GM18505 (cell line): ENCODE data around the gene TIMM17A.
"Not testable (repeated sequence)": the region's sequence is repeated elsewhere in the genome, so short reads cannot be mapped to it uniquely, and the experiment has no call there.

Experiments
- ATAC-seq: cut with Tn5 transposase; IDR thresholded peaks from one replicate; pipeline ENCODE4 v1.9.1; 2021; ENCODE audit not compliant: unreplicated experiment
- POLR2A ChIP-seq: IDR thresholded peaks from 4 replicates; pipeline ENCODE4 v1.6.1; 2011; ENCODE audit warnings: borderline replicate concordance; ENCODE audit not compliant: insufficient read depth, insufficient read length; ENCODE audit errors: extremely low read depth

TIMM17A gene

DNA sequence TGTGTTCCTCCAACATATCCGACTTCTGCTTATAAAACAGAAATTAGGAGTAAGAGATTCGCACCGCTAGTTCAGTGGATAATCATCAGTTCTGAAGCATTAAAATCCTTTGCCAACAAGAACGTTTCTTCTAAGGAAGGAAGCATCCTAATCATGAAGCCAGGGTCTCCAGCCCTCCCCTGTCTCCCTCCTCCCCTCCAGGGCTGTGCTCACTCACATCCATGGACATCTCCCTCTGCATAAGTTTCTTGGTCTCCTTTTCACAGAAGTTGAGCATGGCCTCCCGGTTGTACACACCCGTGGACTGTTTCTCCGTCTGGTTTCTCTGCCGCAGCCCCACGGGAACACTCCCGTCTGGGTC is 9.5 kb upstream of the TIMM17A start:
- ATAC-seq: no peak
- no peak for TF ChIP-seq POLR2A

DNA sequence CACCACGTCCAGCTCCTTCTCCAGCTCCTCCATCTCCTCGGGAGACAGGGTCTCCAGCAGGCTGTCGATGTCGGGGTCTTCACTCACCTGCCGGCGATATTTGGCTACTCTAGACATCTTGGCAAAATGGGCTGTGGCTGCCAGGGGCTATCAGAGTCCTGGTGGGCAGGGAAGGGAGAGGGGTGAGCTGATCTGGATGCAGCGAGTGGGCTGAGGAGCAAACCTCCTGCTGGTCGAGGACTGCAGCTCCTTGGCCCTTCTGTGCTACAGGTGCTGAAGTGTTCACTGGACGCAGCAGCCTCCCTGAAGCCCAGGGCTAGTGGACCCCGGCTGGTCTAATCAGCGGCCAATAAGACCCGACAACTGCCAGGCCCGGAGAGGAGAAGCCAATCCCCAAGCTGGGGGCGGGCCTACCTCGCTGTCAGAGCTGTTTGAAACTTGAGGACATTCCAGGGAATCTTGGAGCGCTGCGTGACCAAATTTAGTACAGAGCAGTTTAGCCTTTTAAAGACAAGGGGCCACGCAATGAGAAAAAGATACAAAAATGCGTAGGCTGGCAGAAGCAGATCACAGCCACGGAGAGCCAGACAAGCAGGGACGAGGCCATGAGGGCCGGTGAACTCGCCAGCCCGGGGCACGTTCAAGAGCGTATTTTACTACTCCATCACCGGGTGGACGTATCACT is 8.9 kb upstream of the TIMM17A start, which contains the start of gene LMOD1:
Gene LMOD1, minus strand, starts transcription at position 325 of the 685 bp plus-strand sequence. Its CDS starts 208 bp downstream, at position 117.
- ATAC-seq: no peak
- TF ChIP-seq POLR2A: no peak

GRCh38 chr1:201947697-201948008 is 7.7 kb upstream of the TIMM17A start:
- TF ChIP-seq POLR2A: no peak
- no peak for ATAC-seq

DNA sequence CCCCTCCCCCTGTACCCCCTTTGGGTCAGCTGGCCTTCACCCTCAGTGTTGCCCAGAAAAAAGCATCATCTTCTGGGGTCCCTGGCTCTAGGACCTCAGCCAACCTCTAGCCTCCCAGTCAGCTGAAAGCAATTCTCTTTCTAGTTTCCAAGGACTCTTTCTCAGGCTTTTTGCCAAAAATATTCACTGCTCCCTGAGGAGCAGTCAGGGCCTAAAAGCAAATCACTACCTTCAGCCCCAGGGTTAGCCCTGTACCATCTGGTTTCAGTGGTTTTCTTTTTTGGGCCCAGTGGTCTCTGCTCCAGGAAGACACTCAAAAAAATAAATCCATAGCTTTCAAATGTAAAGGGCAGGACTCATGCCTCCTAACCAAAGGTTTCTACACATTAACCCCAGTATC is 5.8 kb upstream of the TIMM17A start:
- no peak for TF ChIP-seq POLR2A
- no peak for ATAC-seq

DNA sequence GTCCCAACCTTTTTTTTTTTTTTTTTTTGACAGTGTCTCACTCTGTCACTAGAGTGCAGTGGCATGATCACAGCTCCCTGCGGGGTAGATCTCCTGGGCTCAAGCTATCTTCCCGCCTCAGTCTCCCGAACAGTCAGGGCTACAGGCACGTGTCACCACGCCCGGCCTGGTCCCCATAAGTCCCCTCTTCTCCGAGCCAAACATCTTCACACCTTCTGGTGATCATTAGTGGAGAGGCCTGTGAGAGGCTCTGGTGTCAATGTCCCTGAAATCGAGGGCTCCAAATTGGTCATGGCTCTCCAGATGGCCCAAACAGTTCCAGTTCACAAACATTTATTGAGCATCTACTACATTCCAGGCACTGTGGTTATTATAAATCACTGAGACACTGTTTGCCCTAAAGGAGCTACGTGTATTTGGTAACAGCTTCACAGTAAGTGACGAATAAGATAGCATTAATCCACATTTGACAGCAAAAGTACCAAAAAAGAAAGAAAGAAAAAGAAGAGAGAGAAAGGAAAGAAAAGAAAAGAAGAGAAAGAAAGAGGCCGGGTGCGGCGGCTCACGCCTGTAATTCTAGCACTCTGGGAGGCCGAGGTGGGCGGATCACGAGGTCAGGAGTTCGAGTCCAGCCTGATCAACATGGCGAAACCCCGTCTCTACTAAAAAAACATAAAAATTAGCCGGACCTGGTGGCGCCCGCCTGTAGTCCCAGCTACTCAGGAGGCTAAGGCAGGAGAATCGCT is 867 bp upstream of the TIMM17A start:
- no peak for ATAC-seq
- no peak for TF ChIP-seq POLR2A

DNA sequence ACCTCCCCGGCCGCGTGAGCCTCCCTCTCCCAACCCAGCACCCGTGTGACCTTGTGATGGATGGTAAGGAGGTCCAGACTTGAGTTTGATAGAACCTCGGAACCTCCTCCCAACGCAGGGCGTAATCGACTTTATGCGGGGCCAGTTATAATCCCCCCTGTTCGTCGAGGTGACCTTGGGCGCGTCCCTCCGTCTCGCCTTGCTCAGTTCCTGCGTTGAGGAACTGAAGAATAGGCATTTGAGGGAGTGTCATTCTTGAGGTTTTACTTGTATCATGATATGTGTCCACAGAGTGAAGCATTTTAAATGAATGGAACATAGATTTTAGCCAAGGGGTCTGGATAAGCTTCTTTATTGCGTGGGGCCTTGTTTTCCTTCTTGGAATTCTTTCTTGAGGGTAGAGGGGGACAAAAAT is 433 bp downstream of the TIMM17A start:
- peak; percentile 30 for ATAC-seq
- no peak for TF ChIP-seq POLR2A

GRCh38 chr1:201958348-201958747 is 3.0 kb downstream of the TIMM17A start:
- TF ChIP-seq POLR2A: no peak
- no peak for ATAC-seq

DNA sequence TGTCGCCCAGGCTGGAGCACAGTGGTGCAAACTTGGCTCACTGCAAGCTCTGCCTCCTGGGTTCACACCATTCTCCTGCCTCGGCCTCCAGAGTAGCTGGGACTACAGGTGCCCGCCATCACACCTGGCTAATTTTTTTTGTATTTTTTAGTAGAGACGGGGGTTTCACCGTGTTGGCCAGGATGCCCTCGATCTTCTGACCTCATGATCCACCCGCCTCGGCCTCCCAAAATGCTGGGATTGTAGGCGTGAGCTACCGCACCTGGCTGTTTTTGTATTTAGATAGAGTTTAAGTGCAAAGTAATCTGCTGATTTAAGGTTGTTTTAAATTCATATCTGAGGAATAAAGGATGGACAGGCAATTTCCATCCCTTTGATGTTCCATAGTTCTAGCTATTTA is 7.1 kb downstream of the TIMM17A start:
- not testable (repeated sequence) for ATAC-seq

GRCh38 chr1:201964261-201964660 is 9.0 kb downstream of the TIMM17A start:
- ATAC-seq: no peak
- no peak for TF ChIP-seq POLR2A

DNA sequence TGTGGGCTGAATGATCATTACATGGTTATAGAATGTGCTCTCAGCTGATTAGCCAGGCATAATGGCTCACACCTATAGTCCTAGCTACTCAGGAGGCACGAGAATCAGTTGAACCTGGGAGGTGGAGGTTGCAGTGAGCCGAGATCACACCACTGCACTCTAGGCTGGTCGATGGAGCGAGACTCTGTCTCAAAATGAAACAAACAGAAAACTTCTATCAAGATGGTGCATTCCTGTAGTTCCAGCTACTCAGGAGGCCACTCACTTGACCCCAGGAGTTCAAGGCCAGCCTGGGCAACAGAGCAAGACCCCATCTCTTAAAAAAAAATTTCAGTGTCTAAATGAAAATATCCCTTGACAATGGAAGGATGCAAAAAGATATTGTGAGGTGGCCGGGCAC is 10.9 kb downstream of the TIMM17A start:
- TF ChIP-seq POLR2A: no peak
- peak; percentile 48 for ATAC-seq

GRCh38 chr1:201968202-201968925 is 13.1 kb downstream of the TIMM17A start:
- TF ChIP-seq POLR2A: no peak
- ATAC-seq: no peak

GRCh38 chr1:201970334-201971159 is 15.2 kb downstream of the TIMM17A start:
- ATAC-seq: no peak
- TF ChIP-seq POLR2A: no peak

GRCh38 chr1:201982082-201982622 is 26.8 kb downstream of the TIMM17A start:
- no peak for TF ChIP-seq POLR2A

More at GRCh38 chr1:201982082-201982622, 26.8 kb downstream of the TIMM17A start:
- no peak for ATAC-seq
